Hematopoietic multipotent progenitor cell (in vitro differentiated cells): ENCODE measurements around the gene LPCAT1. TPM values are rescaled to one million over a fixed set of nuclear protein-coding genes. Genes with fewer than 3 reads are reported as not detected.
A peak's percentile ranks its signal among the peaks of the same experiment; 100 is the strongest.
"Not testable (repeated sequence)": the region's sequence is repeated elsewhere in the genome, so short reads cannot be mapped to it uniquely, and the experiment has no call there.

Experiments
- DNase-seq, 3 donors: peaks; one replicate each; pipeline ENCODE4 v3.0.0-alpha.2; 2011 to 2015; ENCODE audit warnings: low read depth in 2 of 3, low spot score in 2 of 3
- total RNA-seq: library from RNA; depleted of rRNA; stranded (reverse); fragments of >200 nt; gene quantifications from one replicate; pipeline ENCODE4 v1.2.3, GENCODE V29; 2012

Gene LPCAT1
- total RNA-seq, 1 donor, result 27.5 TPM

DNA sequence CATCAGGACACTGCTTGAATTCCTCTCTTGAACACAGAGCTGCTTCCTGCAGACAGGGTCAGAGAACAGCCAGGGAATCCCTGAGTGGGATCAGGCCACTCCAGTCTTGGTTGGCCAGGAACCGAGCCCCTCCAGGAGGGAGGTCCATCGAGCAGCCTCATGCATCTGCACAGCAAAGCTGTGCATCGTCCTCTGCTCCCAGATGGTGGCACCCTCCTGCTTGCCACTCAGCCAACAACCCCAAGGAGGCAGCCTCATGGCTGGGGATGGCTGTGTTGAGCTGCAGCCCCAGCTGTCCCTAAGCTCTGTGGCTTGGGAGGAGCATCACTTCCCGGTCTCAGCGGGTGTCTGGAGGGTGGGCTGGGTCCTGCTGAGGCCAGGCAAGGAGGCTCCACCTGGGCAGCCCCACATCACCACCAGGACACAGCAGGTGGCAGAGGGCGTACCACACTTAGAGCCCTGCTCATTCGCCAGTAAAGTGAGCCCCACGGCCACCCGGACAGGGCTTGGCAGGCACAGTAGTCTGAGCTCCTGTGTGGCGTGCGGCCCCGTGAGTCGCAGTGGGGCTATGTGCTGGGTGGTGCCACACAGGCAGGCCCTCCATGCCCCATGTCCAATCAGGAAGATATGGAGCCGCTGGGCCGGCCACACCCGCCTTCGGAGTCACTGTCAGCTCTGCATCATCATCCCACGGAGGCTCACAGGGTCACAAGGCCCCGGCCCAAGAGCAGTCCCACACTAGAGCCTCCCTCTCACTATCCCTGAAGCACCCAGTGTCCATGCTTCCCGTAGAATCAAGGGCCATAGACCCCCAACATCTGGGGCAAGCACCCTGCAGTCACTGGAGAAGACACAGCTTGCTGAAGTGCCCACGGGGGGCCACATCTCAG lies 11.9 kb downstream of the LPCAT1 start:
- DNase-seq, result peak in 1 of 3 donors; percentile 20

DNA sequence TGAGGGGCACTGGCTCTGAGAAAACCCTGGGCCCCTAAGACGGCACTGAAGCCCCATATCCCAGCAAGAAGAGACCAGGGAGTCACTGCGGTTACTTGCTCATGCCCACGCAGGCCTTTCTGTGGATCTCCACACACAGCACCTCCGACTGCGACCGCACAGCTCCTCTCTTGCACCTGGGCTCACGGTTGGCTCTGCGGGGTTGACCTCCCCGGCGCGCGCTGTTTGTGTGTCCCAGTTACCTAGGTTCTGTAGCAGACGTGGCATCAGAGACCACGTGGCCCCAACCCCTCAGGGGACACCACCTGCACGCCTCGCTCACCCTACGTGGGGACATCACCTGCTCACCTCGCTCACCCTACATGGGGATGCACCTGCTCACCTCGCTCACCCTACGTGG lies 12.7 kb downstream of the LPCAT1 start:
- no peak for DNase-seq

DNA sequence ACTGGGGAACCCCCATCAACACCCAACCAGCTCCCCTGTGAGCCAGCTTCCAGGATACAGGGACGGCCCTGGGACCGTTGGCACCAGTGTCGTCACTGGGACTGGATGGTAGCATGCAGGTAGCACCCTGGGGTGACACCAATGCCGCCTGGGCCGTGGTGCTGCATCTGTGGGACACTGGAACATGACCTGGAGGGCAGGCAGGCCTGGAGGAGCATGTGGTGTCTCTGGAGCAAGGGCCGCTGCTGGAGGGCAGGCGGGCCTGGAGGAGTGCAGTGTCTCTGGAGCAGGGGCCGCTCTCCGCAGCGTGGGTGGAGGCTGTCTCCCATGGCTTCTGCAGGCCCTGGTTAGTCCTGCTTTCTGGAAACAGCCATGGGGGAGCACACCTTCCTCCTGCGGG lies 13.1 kb downstream of the LPCAT1 start:
- DNase-seq, result no peak

DNA sequence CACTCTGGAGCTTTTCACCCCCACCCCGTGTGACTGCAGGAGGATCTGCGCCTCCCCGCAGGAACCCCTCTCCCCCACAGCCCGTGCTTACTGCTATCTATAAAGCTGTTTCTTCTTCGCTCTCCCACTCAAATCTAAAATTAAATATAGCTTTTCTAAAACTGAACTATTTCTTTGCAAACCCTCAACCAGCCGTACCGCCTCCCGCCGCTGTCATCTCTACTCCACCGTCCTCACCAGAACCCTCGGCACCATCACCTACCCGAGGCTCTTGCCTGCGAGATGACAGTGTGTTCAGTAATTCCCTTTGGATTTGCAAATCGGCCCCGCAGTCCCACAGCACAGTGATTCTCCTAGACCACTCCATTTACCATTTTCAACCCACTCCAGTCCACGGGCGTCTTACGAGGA lies 13.6 kb downstream of the LPCAT1 start:
- no peak for DNase-seq

DNA sequence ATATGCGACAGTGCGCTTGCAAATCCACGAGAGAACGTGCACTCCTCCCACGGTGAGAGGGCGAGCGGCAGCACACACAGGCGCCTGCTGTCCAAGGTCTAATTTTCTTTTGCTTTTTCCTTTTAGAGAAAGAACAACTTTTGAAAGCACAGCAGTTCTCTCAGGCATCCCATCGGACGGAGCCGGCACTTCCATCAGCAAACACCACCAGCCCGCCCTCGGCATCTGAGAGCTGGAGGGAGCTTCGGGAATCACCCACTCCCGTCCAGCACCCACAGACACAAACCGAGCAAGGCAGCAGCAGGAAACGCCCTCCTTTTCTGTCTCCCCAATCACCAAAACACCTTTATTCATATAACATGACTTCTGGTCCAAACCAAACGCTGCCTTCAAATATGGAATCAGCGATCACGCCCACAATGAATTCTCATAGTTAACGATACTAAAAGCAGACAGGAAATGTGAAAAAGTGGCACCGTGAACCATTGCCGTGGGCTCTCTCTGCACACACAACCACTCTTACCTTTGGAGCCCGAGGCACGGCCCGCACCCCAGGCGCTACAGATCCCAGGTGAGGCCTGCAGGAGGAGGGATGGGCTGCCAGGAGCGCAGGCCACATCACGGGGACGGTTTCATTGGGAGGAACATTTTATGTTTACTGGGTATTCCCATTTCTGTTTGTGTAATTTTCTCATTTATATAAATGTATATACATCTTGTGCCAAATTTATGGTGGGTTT lies 14.2 kb downstream of the LPCAT1 start:
- no peak for DNase-seq

DNA sequence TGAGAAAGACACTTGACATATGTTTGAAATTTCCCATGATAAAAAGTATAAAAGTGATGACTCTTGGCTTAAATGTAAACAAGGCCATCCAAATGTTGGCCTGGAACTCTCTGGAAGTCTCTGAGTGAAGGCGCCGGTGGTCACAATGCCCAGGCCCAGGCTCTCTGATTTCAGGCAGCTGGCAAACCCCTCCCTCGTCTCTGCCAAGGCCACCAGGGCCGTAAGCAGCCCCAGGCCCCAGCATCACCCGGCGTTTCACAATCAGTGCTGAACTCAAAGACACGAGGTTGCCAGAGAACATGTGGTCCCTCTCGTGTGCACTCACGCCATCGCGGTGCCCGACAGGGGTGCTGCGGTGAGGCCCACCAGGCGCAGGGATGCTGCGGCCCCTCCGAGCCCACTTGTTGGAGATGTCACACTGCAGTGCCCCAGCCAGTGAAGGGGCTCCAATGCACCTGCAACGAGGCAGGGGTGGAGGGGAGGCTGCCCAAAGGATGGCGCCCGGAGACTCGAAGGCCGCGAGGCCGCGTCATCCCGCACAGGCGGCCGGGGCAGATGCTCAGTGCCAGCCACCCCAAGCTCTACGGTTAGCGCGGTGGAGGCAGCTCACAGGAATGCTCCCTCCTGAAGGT lies 15.0 kb downstream of the LPCAT1 start:
- no peak for DNase-seq

DNA sequence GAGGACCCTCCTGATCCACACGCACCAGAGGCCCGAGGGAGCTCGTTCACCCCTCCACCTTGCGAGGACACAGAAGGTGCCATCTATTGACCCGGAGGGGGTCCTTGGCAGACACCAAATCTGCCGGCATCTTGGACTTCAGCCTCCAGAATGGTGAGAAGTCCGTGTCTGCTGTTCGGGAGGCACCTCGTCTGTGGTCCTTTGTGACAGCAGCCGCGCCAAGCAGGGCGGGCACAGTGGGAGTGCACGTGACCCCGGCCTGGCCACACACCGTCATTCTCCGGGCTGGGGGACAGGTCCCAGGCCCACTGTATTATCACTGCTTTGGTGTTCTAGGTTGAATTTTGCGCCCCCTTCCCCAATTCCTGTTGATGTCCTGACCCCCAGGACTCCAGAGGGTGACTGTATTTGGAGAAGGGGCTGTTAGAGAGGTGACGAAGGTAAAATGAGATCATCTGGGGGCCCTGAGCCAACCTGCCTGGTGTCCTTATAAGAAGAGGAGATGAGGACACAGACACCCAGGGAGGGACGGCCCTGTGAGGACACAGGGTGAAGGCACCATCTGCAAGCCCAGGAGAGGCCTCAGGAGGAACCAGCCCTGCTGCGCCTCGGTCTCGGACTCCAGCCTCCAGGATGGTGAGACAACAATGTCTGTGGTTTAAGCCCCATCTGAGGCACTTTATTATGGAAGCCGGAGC lies 15.7 kb downstream of the LPCAT1 start:
- no peak for DNase-seq

DNA sequence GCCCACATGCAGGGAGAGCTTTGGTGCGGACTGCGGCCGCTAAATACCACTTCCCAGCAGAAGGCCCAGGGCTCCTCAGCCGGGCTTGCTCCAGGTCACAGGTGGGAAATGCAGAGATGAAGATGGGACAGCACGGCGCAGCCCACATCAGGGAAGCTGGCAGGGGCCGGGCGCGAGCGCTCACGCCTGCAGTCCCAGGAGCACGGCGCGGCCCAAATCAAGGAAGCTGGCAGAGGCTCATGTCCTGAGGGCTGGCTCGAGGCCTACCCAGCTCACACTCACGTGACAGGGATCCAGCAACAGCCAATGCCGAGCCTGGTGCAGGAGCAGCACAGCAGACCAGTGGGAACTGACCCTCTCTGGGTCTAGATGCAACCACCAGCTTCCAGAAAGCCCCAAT lies 16.3 kb downstream of the LPCAT1 start:
- no peak for DNase-seq

DNA sequence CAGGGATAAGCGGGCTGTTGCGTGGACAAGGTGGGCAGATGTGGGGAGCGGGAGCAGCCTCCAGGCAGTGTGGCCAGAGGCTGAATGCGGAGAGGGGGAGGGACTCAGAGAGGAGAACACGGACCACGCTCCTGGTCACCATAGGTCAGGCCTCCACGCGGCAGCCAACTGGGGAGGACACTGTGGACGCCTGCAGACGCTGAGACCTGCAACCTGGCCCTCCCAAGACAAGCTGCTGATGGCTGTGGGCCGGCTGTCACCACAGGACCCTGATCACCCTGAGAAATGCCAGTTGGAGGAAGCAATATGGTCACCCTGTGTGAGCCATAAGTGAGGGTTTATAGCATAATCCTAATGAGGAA lies 16.8 kb downstream of the LPCAT1 start:
- DNase-seq, result no peak

DNA sequence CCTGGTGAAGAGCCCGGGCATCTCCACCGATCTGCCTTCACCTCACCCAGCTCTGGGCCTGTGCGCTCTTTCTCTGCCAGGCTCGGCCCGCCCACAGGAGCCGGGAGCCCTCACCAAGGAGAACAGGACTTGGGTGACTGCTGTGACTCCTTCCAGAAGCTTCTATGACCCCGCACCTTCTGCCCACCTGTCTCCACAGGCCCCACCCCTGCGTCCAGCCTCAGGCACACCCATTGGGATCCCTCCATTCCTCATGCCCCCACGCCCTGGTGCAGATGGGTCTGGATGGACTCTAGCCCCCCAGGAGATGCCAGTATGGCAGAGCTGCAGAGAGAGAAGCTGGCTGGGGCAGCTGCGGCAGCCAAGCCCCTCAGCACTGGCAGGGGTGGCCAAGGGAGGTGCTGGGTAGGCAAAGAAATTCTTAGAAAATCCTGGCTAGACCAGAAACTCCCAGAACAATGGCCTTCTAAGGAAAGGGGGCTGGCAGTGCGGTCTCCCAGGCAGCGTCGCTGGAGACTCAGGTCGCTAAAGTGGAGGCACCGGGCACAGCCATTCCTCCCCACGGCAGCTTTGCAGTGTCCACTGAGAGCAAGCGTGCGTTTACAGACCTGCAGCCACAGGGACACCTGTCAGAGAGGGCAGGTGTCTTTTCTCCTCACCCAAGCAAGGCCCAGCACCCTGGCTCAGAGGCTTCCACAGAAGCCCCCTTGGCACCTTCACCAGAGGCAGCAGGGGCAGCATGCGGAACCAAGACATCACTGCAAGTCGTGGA lies 17.3 kb downstream of the LPCAT1 start:
- DNase-seq, result no peak

DNA sequence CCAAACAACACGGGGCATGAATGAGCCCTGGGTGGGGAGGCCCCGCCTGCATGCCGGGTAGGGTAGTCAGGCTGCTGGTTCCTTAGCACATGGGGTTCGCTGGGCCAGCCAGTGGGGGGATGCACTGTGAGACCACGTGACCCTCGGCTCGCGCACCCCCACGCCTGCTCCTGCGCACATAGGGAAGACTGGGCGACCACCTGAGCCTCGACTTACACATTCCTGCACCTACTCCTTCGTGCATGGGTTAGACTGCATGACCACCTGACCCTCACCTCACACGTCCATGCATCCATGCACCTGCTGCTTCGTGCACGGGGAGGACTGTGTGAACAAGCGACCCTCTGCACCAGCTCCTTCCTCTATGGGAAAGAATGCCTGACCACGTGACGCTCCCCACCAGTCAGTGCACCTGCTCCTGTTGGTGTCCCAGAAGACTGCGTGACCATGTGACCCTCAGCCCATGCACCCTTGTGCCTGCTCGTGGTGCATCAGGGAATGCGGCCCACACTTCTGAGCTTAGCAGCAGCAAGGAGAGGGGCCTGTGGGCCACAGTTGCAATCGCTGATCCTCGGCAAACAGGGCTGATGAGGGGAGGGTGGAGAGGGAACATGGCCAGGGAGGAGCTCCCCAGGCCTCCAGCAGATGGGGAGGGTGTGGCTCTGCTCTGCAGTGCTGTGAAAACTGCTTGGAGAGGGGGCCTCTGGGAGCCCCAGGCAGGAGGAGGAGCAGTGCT lies 18.1 kb downstream of the LPCAT1 start:
- no peak for DNase-seq

DNA sequence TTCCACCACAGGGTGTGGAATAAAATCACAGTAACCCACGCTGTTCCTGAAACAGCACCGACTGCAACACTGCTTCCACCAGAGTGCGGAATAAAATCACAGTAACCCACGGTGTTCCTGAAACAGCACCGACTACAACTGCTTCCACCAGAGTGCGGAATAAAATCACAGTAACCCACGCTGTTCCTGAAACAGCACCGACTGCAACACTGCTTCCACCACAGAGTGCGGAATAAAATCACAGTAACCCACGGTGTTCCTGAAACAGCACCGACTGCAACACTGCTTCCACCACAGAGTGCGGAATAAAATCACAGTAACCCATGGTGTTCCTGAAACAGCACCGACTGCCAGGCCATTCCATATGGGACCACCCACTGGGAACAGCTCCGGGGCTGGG lies 18.7 kb downstream of the LPCAT1 start:
- DNase-seq, result not testable (repeated sequence)

DNA sequence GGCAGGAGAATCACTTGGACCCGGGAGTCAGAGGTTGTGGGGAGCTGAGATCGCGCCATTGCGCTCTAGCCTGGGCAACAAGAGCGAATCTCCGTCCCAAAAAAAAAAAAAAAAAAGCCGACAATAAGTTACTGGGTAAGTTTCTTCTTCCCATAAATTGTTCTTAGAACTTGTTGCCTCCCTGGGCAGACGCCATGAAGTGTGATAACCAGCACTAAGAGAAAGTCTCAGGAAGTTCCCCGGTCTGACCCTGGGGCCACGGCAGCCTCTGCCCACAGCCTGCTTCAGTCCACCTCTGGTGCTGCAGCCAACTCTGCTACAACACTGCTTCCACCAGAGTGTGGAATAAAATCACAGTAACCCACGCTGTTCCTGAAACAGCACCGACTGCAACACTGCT lies 19.1 kb downstream of the LPCAT1 start:
- DNase-seq, result no peak

DNA sequence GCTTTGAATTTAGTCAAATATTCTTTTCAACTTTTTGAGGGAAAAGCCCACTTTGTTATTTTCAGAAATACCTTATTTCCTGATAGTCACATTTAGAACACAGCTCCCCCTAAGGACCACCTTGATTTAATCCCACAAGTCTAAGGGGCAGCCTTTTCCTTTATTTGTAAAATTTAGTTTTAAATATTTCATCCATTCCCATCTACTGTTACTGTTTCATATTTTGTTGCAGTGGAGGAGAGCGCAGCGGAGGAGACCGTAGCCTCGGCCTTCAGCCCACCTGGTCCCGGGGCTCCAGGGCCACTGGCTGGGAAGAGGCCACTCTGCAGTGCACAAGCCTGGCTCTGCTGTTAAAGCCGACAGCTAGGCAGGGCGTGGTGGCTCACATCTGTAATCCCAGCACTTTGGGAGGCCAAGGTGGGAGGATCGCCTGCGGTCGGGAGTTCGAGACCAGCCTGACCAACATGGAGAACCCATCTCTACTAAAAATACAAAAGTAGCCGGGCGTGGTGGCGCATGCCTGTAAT lies 19.6 kb downstream of the LPCAT1 start:
- no peak for DNase-seq

DNA sequence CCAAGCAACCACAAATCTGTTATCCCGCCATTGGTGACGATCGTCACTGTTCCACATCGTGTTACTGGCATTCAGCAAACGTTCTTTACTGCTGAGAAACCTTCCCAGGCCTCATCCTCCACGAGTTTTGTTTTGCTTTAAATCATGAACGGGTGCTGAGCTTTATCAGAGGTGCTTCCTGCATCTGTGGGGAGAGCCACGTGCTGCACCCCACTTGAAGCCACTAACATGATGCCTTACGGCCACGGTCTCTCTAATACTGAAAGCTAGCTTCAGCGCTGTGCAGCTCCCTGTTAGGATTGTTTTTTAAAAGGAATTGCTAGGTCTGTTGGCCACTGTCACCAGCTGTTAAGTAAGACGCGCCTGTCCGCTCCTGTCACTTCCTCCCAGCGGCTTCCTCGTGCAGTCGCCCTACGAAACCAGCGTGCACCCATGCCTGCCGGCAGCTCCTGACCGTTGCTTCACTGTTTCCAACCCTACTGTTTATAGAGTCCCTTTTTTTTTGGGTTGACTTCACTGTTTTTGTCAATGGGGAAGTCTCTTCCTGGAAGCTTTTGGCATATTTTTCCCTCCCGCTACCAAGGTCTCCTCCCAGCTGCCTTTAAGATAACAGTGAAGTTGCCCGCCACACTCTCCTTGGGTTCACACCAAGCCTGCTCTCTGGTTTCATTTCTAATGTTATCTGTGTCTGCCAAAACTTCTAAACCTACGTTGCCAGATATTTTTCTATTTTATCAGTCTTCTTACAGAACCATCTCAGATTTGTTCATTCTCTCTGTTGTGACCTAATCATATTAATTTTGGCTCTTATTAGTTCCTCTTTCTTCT lies 20.3 kb downstream of the LPCAT1 start:
- peak in 1 of 3 donors; percentile 51 for DNase-seq

DNA sequence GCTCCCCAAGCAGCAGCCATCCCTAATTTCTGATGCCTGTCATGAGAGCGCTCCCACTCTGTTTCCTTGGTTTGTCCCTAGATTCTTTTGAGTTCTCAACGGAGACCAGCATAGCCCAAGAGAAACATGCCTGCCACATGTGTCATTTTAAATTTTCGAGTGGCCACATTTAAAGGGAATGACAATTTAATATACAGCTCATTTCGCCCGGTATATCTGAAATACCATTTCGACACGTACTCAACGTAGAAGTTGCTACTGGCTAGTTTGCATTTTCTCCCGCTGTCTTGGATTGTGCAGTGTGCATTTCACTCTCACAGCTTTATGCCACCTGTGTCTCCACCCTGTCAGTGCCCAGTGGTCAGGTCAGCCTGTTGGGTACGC lies 21.0 kb downstream of the LPCAT1 start:
- DNase-seq, result no peak

DNA sequence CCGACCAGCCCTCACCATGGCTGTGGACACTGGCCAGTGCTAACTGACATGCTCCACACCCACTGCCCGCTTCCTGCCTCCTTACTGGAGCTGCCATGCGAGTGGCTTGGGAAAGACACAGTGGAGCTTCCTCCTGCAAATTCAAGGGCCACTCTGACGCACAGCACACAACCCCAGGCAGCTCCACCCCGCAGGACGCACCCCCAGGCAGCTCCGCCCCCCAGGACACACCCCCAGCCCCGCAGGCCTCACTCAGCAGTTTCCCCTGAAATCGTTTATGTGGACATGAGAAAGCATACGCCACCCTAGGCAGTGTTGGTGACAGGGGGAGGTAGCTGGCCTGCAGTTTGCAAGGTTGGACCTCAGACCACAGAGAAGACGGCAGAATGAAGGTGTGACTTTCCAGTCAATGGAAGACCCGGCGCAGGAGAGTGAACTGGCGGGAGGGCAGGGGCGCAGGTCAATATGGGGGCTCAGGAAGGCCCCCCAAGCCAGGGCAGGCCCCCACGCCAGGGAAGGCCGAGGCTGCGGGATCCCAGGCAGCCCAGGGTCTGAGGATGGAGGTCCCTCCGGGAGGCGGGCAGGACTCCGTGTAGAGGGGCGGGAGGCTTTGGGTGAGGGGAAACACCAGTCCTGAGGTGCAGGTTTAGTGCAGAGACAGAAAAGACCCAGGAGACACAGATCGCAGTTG lies 21.6 kb downstream of the LPCAT1 start:
- DNase-seq, result peak in 1 of 3 donors; percentile 44
